Right lung (tissue), 5 donors: Measurements from ENCODE around the gene KLHL6. TPM values are rescaled to one million over a fixed set of nuclear protein-coding genes. Genes with fewer than 3 reads are reported as not detected.
"Not testable (repeated sequence)": the region's sequence is repeated elsewhere in the genome, so short reads cannot be mapped to it uniquely, and the experiment has no call there.

ENCODE experiments used
- DNase-seq, 2 donors: peaks; one replicate each; pipeline ENCODE4 v3.0.0-alpha.2; 2013
- polyA plus RNA-seq, 5 donors: library from polyadenylated mRNA; unstranded; fragments of 120-200 nt; gene quantifications; one replicate each; pipeline versions ENCODE4 v1.2.1 to v1.2.3, GENCODE V29; 2013; ENCODE audit warnings: inconsistent platforms in 1 of 5, low replicate concordance in 1 of 5; ENCODE audit not compliant: insufficient read length in 5 of 5, insufficient read depth in 1 of 5

The KLHL6 gene
- polyA plus RNA-seq, 5 donors: 1.5 to 2.3 (median 1.9) TPM

- no peak for DNase-seq
Measured at GRCh38 chr3:183532620-183533411, 22.7 kb downstream of the KLHL6 start.

GRCh38 chr3:183529717-183530116, 25.8 kb downstream of the KLHL6 start:
- DNase-seq: no peak

GRCh38 chr3:183529185-183529584, 26.3 kb downstream of the KLHL6 start:
- no peak for DNase-seq

GRCh38 chr3:183528758-183529157, 26.7 kb downstream of the KLHL6 start:
- not testable (repeated sequence) for DNase-seq

GRCh38 chr3:183527428-183528379, 27.8 kb downstream of the KLHL6 start:
- no peak for DNase-seq

GRCh38 chr3:183526838-183527427, 28.6 kb downstream of the KLHL6 start:
- no peak for DNase-seq

GRCh38 chr3:183524476-183524875, 31.0 kb downstream of the KLHL6 start:
- no peak for DNase-seq

GRCh38 chr3:183520741-183521556, 34.6 kb downstream of the KLHL6 start:
- DNase-seq: not testable (repeated sequence)

- not testable (repeated sequence) for DNase-seq
Measured at GRCh38 chr3:183520295-183520694, 35.2 kb downstream of the KLHL6 start.

GRCh38 chr3:183519891-183520290, 35.6 kb downstream of the KLHL6 start:
- no peak for DNase-seq

GRCh38 chr3:183518491-183519251, 36.8 kb downstream of the KLHL6 start:
- DNase-seq: no peak

GRCh38 chr3:183517607-183518006, 37.9 kb downstream of the KLHL6 start:
- no peak for DNase-seq

- no peak for DNase-seq
Measured at GRCh38 chr3:183515968-183516851, 39.3 kb downstream of the KLHL6 start.

- DNase-seq: no peak
Measured at GRCh38 chr3:183514021-183514420, 41.5 kb downstream of the KLHL6 start.

GRCh38 chr3:183513046-183513706, 42.3 kb downstream of the KLHL6 start:
- no peak for DNase-seq

- not testable (repeated sequence) for DNase-seq
Measured at GRCh38 chr3:183511286-183512131, 44.0 kb downstream of the KLHL6 start.

- DNase-seq: no peak
Measured at GRCh38 chr3:183508821-183509220, 46.7 kb downstream of the KLHL6 start.

GRCh38 chr3:183507551-183507950, 48.0 kb downstream of the KLHL6 start:
- no peak for DNase-seq
